ENCODE results near the gene VSX1.

GRCh38 chr20:25097498-25097897, 15.6 kb upstream of the VSX1 start:
- TF ChIP-seq CTCF (IDR thresholded peaks at IDR 0.05; ENCODE audit: low read length) (no peak), EZH2 (IDR thresholded peaks at IDR 0.05; ENCODE audit: borderline replicate concordance, low read length) (no peak)

All from OCI-LY1 (cell line).